CD14-positive monocyte (primary cell): ENCODE data around the gene PTCHD4. TPM values are rescaled to one million over a fixed set of nuclear protein-coding genes. Genes with fewer than 3 reads are reported as not detected.

ENCODE experiments used
- DNase-seq, 3 donors: peaks; one replicate each; pipeline ENCODE4 v3.0.0-alpha.2; 2011 to 2022
- H2AFZ ChIP-seq: 2 replicates; pipeline ENCODE4 v1.6.0; 2012; ENCODE audit warnings: mild to moderate bottlenecking, low read depth, low read length, inconsistent platforms; ENCODE audit not compliant: insufficient read depth, poor library complexity, severe bottlenecking
- H3K27ac ChIP-seq, 2 donors: 1 replicate in 1 of 2; 2 replicates in 1 of 2; pipeline ENCODE4 v1.5.1; 2012 to 2013; ENCODE audit warnings: low read length in 2 of 2, control low read depth in 1 of 2, inconsistent platforms in 1 of 2, low read depth in 1 of 2, mild to moderate bottlenecking in 1 of 2
- H3K27me3 ChIP-seq, 2 donors: one replicate each; pipeline versions ENCODE4 v1.6.0 to v1.6.1; 2011 to 2013; ENCODE audit warnings: low read length in 2 of 2; ENCODE audit not compliant: control insufficient read depth in 2 of 2, insufficient read depth in 2 of 2
- H3K36me3 ChIP-seq, 2 donors: replicated peaks in 1 of 2; 1 replicate in 1 of 2; 2 replicates in 1 of 2; pipeline versions ENCODE4 v1.5.1 to v1.6.1; 2012 to 2013; ENCODE audit warnings: low read length in 2 of 2, control low read depth in 1 of 2, inconsistent platforms in 1 of 2, mild to moderate bottlenecking in 1 of 2; ENCODE audit not compliant: insufficient read depth in 2 of 2, control insufficient read depth in 1 of 2
- H3K4me1 ChIP-seq, 2 donors: 1 replicate in 1 of 2; 2 replicates in 1 of 2; pipeline versions ENCODE4 v1.5.1 to v1.6.1; 2012 to 2013; ENCODE audit warnings: low read length in 2 of 2, control low read depth in 1 of 2, inconsistent platforms in 1 of 2, mild to moderate bottlenecking in 1 of 2, moderate library complexity in 1 of 2; ENCODE audit not compliant: insufficient read depth in 2 of 2, control insufficient read depth in 1 of 2
- H3K4me2 ChIP-seq: replicated peaks from 2 replicates; pipeline ENCODE3; 2012; ENCODE audit warnings: low read length, moderate library complexity, mild to moderate bottlenecking; ENCODE audit not compliant: poor library complexity, severe bottlenecking; ENCODE audit errors: extremely low read depth
- H3K4me3 ChIP-seq, 3 experiments: fragments of 200-600 bp in 1 of 3; sonication (generic) in 1 of 3; replicated peaks in 1 of 3; 1 replicate in 2 of 3; 2 replicates in 1 of 3; pipeline ENCODE4 v1.5.1; 2011 to 2013; ENCODE audit warnings: low read length in 3 of 3, mild to moderate bottlenecking in 3 of 3, control low read depth in 2 of 3, low read depth in 2 of 3, inconsistent platforms in 1 of 3, moderate library complexity in 1 of 3
- H3K79me2 ChIP-seq: 2 replicates; pipeline ENCODE4 v1.6.0; 2012; ENCODE audit warnings: mild to moderate bottlenecking, control low read depth, inconsistent platforms, low read length, moderate library complexity; ENCODE audit not compliant: insufficient read depth
- H3K9ac ChIP-seq: 2 replicates; pipeline ENCODE4 v1.6.0; 2017; ENCODE audit warnings: low read length, mild to moderate bottlenecking; ENCODE audit not compliant: insufficient read depth, poor library complexity, severe bottlenecking
- H3K9me3 ChIP-seq, 2 donors: replicated peaks in 1 of 2; 1 replicate in 1 of 2; 2 replicates in 1 of 2; pipeline versions ENCODE4 v1.5.1 to v1.6.1; 2012 to 2013; ENCODE audit warnings: low read length in 2 of 2, control low read depth in 1 of 2; ENCODE audit not compliant: control insufficient read depth in 1 of 2, insufficient read depth in 1 of 2
- H4K20me1 ChIP-seq: 2 replicates; pipeline ENCODE4 v1.6.0; 2012; ENCODE audit warnings: mild to moderate bottlenecking, low read length, control low read depth, moderate library complexity; ENCODE audit not compliant: insufficient read depth
- H3K27ac Mint-ChIP-seq, 7 donors: one replicate each; pipeline ENCODE4 v1.8.0; 2020; ENCODE audit warnings: mild to moderate bottlenecking in 7 of 7, mixed read lengths in 7 of 7, moderate library complexity in 6 of 7, inconsistent platforms in 2 of 7
- H3K27me3 Mint-ChIP-seq, 3 donors: one replicate each; pipeline ENCODE4 v1.8.0; 2021 to 2022; ENCODE audit warnings: low read depth in 3 of 3, mild to moderate bottlenecking in 3 of 3, mixed read lengths in 3 of 3, moderate library complexity in 3 of 3, inconsistent platforms in 1 of 3
- H3K36me3 Mint-ChIP-seq, 2 donors: one replicate each; pipeline ENCODE4 v1.8.0; 2020; ENCODE audit warnings: mixed read lengths in 2 of 2, inconsistent platforms in 1 of 2, mild to moderate bottlenecking in 1 of 2
- H3K4me1 Mint-ChIP-seq: one replicate; pipeline ENCODE4 v1.8.0; 2020; ENCODE audit warnings: mild to moderate bottlenecking, mixed read lengths
- H3K4me3 Mint-ChIP-seq, 2 donors: one replicate each; pipeline ENCODE4 v1.8.0; 2020; ENCODE audit warnings: mild to moderate bottlenecking in 2 of 2, mixed read lengths in 2 of 2, moderate library complexity in 1 of 2
- H3K9me3 Mint-ChIP-seq, 7 donors: one replicate each; pipeline ENCODE4 v1.8.0; 2020 to 2022; ENCODE audit warnings: mixed read lengths in 7 of 7, mild to moderate bottlenecking in 6 of 7, moderate library complexity in 6 of 7, inconsistent platforms in 2 of 7
- WGBS: methylation state at CpG from one replicate; pipeline ENCODE4 v1.1.5; 2013; ENCODE audit warnings: missing lambda C conversion rate; ENCODE audit not compliant: insufficient coverage; 5-methylcytosine and 5-hydroxymethylcytosine counted together
- intact Hi-C, 2 donors: fragments of 100-400 bp; cut with micrococcal nuclease; formaldehyde crosslinking; loops; one replicate each; pipeline versions ENCODE4 v1.15.0 to v1.15.1; 2023
- polyA plus RNA-seq, 3 donors: library from polyadenylated mRNA; depleted of rRNA in 1 of 3; unstranded in 2 of 3; stranded (reverse) in 1 of 3; fragments of 300-500 nt in 2 of 3; fragments of >200 nt in 1 of 3; fragmentation: Illumina TruSeq in 2 of 3; gene quantifications; 1 replicate in 2 of 3; 2 replicates in 1 of 3; pipeline ENCODE4 v1.2.3, GENCODE V29; 2012 to 2021
- TF ChIP-seq, protein P1 (sequence below): fragments of 200-600 bp; IDR thresholded peaks from one replicate; pipeline ENCODE4 v1.8.0; 2022; ENCODE audit warnings: antibody characterized with exemption, mild to moderate bottlenecking

Gene PTCHD4
- polyA plus RNA-seq, 3 donors = not detected

DNA sequence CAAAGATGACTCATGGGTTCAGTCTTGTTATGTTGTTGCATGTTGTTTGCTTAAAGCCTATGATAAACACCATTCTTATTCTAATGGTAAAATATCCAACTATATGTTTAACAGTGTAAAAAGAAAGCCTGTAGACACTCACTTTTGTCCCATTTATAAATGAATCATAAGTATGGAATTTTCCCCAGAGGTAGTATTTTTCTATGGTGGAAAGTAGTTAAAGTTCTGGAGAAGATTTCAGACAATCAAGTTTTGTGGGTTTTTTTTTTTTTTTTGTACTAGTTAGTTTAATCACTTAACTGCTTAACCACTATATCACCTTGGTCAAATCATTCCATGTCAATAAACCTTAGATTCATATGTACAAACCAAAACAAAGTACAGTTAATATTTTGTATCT is 35.8 kb downstream of the PTCHD4 start:
- Histone ChIP-seq H3K27ac (no peak overlapping the region), H3K9ac (no peak overlapping the region), H3K79me2 (no peaks in the 10 kb centered on the region), H3K4me1 (no peaks in the 10 kb centered on the region), H3K4me3 (no peak overlapping the region), H3K4me2 (no peak overlapping the region), H4K20me1 (no peaks in the 10 kb centered on the region), H3K9me3 (no peaks in the 10 kb centered on the region), H3K27me3 (peaks cover 8% of the 10 kb centered on the region in 2 donors), H3K36me3 (no peaks in the 10 kb centered on the region), H2AFZ (no peak overlapping the region)
- DNase-seq = no peak
- intact Hi-C loops = no loop called here
- Mint-ChIP-seq H3K4me1 (no peaks in the 10 kb centered on the region), H3K9me3 (peaks cover 0 to 7% (median 2%) of the 10 kb centered on the region in 7 donors), H3K27ac (no peak overlapping the region), H3K36me3 (no peaks in the 10 kb centered on the region), H3K27me3 (peaks cover 4 to 14% (median 9%) of the 10 kb centered on the region in 3 donors), H3K4me3 (no peak overlapping the region)
- TF ChIP-seq, protein P1, sequence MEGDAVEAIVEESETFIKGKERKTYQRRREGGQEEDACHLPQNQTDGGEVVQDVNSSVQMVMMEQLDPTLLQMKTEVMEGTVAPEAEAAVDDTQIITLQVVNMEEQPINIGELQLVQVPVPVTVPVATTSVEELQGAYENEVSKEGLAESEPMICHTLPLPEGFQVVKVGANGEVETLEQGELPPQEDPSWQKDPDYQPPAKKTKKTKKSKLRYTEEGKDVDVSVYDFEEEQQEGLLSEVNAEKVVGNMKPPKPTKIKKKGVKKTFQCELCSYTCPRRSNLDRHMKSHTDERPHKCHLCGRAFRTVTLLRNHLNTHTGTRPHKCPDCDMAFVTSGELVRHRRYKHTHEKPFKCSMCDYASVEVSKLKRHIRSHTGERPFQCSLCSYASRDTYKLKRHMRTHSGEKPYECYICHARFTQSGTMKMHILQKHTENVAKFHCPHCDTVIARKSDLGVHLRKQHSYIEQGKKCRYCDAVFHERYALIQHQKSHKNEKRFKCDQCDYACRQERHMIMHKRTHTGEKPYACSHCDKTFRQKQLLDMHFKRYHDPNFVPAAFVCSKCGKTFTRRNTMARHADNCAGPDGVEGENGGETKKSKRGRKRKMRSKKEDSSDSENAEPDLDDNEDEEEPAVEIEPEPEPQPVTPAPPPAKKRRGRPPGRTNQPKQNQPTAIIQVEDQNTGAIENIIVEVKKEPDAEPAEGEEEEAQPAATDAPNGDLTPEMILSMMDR = no peak

DNA sequence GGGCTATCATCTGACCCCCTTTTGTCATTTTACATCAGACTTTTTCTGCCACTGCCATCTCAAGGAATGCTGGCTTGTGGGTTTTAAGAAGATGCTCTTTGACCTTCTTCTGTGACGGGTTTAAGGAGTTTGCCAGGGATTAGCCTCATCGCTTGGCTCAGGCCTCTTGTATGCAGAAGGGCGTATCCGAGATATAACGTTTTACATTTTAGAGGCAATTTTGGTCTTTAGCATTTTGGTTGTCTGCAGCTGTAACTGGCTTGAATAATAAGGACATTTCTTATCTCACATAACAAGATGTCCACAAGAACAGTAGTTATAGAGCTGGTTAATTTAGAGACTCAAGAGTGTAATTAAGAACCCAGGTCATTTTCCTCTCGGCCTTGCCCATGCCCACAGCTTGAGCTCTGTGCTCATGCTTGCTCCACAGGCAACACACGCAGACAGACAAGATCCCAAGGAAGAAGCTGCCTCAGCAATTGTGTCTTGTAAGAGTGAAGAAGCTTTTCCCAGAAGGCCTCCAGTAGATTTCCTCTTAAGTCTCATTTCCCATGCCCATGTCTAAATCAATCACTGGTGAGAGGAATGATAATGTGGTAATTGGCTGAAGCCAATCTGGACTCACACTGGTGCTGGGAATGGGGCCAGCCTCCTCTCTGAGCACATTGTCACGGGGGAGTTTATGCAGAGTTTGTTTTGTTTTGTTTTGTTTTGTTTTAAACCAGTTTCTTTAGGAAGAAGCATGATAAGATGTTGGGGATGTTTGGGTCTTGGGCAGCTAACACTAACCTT is 36.8 kb downstream of the PTCHD4 start:
- no peaks in the 10 kb centered on the region for H3K36me3 Mint-ChIP-seq
- Histone ChIP-seq H3K4me2 (no peak overlapping the region), H3K9me3 (no peaks in the 10 kb centered on the region), H3K4me1 (peaks cover 0 to 3% of the 10 kb centered on the region in 2 donors), H3K36me3 (no peaks in the 10 kb centered on the region), H4K20me1 (no peaks in the 10 kb centered on the region), H3K27ac (no peak overlapping the region), H3K27me3 (peaks cover 17 to 18% of the 10 kb centered on the region in 2 donors), H3K79me2 (no peaks in the 10 kb centered on the region), H2AFZ (no peak overlapping the region), H3K9ac (no peak overlapping the region), H3K4me3 (no peak overlapping the region)
- H3K27ac Mint-ChIP-seq = no peak overlapping the region
- TF ChIP-seq, protein P1 = no peak
- DNase-seq = no peak
- peaks cover 2% of the 10 kb centered on the region for H3K4me1 Mint-ChIP-seq
- H3K27me3 Mint-ChIP-seq = peaks cover 13 to 23% (median 16%) of the 10 kb centered on the region in 3 donors
- no peak overlapping the region for H3K4me3 Mint-ChIP-seq
- WGBS = 81% methylated on average over 3 of the region's 8 CpGs
- intact Hi-C loops = no loop called here
- peaks cover 0 to 7% (median 2%) of the 10 kb centered on the region in 7 donors for H3K9me3 Mint-ChIP-seq
